Stimulated activated CD4-positive, alpha-beta T cell treated with anti-CD3 and anti-CD28 coated beads, Interleukin-4, amount 100 ng/mL, for 48 hours (primary cell): ENCODE data around the gene NAPEPLD.
"Not testable (repeated sequence)": the region's sequence is repeated elsewhere in the genome, so short reads cannot be mapped to it uniquely, and the experiment has no call there.

Experiments used
- DNase-seq, 2 donors: peaks; one replicate each; pipeline ENCODE4 v3.0.0-alpha.2; 2020; ENCODE audit warnings: low read depth in 2 of 2

Gene NAPEPLD

DNA sequence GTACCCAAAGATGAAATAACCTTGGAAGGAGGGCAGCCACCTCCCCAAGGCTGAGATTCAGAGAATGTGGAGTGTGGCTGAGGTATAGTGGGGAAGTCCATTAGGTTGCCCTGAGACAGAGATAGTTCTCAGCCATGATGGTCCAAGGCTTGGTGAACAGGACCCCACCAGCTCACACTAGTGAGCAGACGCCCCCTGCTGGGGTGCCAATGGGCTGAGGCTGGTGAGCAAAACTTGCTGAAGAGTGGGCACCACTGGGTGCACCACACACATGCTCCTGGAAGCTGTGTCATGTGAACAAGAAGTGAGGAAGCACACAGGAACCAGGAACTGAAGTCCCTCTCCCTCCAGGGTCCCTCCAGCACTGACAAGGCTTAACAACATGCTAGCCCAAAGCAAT lies 83.2 kb downstream of the NAPEPLD start:
- DNase-seq: peak; percentile 24 to 40

DNA sequence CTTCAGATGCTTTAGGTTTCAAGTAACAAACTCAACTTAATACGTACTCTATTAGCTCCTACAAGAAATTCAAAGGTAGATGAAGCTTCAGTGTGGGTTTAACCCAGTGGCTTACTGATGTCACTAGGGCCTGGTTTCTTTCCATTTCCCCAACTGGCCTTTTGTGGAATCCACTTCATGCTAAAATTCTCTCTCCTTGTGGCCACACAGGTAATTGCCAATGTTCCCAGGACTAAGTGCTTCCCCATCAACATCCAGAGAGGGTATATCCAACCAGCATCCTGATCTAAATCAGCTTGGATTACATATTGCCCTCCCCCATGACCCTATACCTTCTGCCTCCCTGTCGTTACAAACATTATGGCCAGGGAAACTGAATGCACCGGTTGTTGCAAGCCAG lies 85.0 kb downstream of the NAPEPLD start:
- DNase-seq: no peak

DNA sequence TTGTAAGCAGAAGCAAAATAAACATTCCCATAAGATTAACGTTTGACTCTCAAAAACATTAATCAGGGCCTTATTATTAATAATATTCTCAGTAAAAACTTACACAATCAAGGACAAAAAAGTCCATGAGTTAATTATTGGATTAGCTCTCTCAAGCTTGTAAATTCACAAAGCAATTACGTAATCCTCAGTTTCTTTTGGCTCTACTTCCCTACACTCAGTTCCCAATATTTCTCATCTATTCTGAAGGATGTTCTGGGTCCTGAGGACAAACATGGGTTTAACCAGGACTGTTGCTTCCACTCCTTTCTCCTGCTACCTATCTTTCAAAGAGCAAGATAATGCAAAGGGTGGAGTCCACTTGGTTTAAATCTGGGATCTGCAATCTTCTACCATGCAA lies 89.4 kb downstream of the NAPEPLD start:
- no peak for DNase-seq

DNA sequence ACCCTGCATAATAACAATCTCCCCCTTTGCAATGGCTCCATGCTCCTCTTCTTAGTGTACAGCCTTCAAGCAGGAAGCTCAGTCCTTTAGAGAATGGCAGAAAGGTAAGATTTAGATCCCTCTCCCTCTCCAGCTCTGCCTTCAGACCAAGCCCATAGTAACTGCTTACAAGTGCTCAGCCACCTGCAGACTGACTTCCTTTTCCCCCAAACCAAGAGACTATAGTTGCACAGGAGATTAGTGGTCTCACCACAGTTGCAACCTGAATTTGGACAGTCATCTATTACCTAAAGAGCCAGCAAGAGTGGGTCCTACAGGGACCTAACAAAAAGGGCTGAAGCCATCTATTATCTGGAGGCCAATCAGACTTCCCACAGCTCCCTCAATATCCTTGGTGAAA lies 90.8 kb downstream of the NAPEPLD start:
- no peak for DNase-seq

DNA sequence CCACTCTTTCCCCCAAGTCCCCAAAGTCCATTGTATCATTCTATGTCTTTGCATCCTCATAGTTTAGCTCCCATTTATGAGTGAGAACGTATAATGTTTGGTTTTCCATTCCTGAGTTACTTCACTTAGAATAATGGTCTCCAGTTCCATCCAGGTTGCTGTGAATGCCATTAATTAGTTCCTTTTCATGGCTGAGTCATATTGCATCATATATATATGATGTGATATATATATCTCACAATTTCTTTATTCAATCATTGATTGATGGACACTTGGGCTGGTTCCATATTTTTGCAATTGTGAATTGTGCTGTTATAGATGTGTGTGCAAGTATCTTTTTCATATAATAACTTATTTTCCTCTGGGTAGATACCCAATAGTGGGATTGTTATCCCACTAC lies 92.9 kb downstream of the NAPEPLD start:
- DNase-seq: not testable (repeated sequence)

DNA sequence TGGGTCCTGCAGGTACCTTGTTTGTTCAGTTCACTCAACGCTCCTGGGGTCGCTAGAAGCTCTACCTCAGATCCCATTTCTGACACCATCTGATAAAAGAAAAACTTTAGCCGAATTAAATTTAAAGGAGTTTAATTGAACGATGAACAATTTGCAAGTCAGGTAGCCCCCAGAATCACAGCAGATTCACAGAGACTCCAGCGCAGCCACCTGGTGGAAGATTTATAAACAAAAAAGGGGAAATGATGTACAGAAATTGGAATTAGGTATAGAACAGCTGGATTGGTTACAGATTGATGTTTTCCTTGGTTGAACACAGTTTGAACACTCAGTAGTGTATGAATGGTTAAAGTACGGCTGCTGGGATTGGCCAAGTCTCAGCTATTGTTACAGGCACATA lies 97.4 kb downstream of the NAPEPLD start:
- no peak for DNase-seq
